Right hindlimb (tissue), 1 donor: ENCODE measurements around the gene OR8B3.

Experiments
- DNase-seq: peaks from one replicate; pipeline ENCODE4 v3.0.0-alpha.2; 2018

OR8B3 gene

DNA sequence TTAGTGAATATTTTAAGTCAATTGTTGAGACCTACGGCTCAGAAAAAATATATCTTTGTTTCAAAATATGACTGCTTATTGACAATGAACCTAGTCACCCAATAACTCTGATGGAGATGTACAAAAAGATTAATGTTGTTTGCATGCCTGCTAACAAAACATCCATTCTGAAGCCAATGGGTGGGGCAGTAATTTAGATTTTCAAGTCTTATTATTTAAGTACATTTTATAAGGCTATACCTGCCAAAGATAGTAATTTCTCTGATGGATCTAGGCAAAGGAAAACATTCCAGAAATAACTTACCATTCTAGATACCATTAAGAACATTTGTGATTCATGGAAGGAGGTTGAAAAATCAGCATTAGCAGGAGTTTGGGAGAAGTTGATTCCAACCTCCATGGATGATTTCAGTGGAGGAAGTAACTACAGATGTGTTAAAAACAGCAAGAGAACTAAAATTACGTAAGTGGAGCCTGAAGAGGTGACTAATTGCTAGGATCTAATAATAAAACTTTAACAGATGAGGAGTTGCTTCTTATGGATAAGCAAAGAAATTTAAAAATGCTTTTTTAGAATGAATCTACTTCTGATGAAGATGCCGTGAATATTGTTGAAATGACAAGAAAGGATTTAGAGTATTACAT lies 52.4 kb downstream of the OR8B3 start:
- DNase-seq, result no peak
